NCI-H524 treated with DMSO at 0.1 percent for 48 hours (cell line): ENCODE results near the gene EPC2.
"Not testable (repeated sequence)": the region's sequence is repeated elsewhere in the genome, so short reads cannot be mapped to it uniquely, and the experiment has no call there.

Experiments used
- DNase-seq: peaks from one replicate; lab custom pipeline; 2025; lab: John Stamatoyannopoulos, UW

The EPC2 gene

GRCh38 chr2:148640767-148641166, 3.8 kb upstream of the EPC2 start:
- DNase-seq = no peak

GRCh38 chr2:148642112-148642744, 2.3 kb upstream of the EPC2 start:
- DNase-seq = no peak

- no peak for DNase-seq
Observed at GRCh38 chr2:148642891-148643416, 1.6 kb upstream of the EPC2 start.

- DNase-seq = no peak
Observed at GRCh38 chr2:148643421-148643820, 1.1 kb upstream of the EPC2 start.

GRCh38 chr2:148644883-148645538, 460 bp downstream of the EPC2 start:
- DNase-seq = peak; percentile 59

GRCh38 chr2:148645539-148646230, 1.1 kb downstream of the EPC2 start:
- peak; percentile 14 for DNase-seq

GRCh38 chr2:148646231-148646559, 1.6 kb downstream of the EPC2 start:
- DNase-seq = no peak

GRCh38 chr2:148647711-148648110, 3.2 kb downstream of the EPC2 start:
- DNase-seq = not testable (repeated sequence)

- no peak for DNase-seq
Observed at GRCh38 chr2:148649936-148650335, 5.4 kb downstream of the EPC2 start.

- DNase-seq = no peak
Observed at GRCh38 chr2:148650881-148651280, 6.3 kb downstream of the EPC2 start.

GRCh38 chr2:148651972-148652371, 7.4 kb downstream of the EPC2 start:
- DNase-seq = no peak

- no peak for DNase-seq
Observed at GRCh38 chr2:148653437-148653836, 8.9 kb downstream of the EPC2 start.

GRCh38 chr2:148654435-148654834, 9.9 kb downstream of the EPC2 start:
- DNase-seq = no peak

GRCh38 chr2:148656516-148656915, 12.0 kb downstream of the EPC2 start:
- DNase-seq = no peak

- DNase-seq = no peak
Observed at GRCh38 chr2:148658807-148659722, 14.5 kb downstream of the EPC2 start.

GRCh38 chr2:148660999-148661398, 16.4 kb downstream of the EPC2 start:
- no peak for DNase-seq

GRCh38 chr2:148662332-148662731, 17.8 kb downstream of the EPC2 start:
- DNase-seq = not testable (repeated sequence)

GRCh38 chr2:148664229-148664628, 19.7 kb downstream of the EPC2 start:
- DNase-seq = no peak

- no peak for DNase-seq
Observed at GRCh38 chr2:148666555-148666954, 22.0 kb downstream of the EPC2 start.

GRCh38 chr2:148667113-148667836, 22.7 kb downstream of the EPC2 start:
- no peak for DNase-seq

- no peak for DNase-seq
Observed at GRCh38 chr2:148670773-148671172, 26.2 kb downstream of the EPC2 start.
